HL-60/S4 treated with retinoic acid at 250 ng/mL for 4 days and 3 days (cell line): ENCODE measurements around the gene UBL4A.
"Not testable (repeated sequence)": the region's sequence is repeated elsewhere in the genome, so short reads cannot be mapped to it uniquely, and the experiment has no call there.

Experiments
- in situ Hi-C: fragments of 300-500 bp; cut with MboI; formaldehyde crosslinking; loops from 2 replicates; pipeline ENCODE4 v1.7.0; 2022; ENCODE audit warnings: low sequenced_read_pairs

Gene UBL4A

GRCh38 chrX:154509455-154509854, 23.0 kb upstream of the UBL4A start:
- in situ Hi-C loops = loop anchor here (25.0 kb wide), 1 partner anchor 97 kb away; the partner anchor contains the start of genes DNASE1L1 and TAFAZZIN

DNA sequence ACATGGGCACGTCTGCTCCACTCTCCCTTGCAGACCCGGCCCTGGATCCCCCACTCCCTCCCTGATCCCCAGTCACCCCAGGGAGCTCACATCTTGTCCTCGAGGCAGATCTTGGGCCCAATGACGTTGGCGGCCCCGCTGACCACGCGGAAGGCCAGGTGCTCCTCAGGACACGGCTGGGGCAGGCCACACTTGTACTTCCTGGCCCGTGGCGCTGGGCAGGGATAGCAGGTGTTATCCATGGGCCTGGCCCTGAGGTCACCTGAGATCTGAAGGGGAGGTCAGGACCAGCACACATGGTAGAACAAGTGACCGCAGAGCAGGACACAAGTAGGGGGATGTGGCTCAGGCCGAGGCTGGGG, 21.9 kb upstream of the UBL4A start:
- in situ Hi-C loops = loop anchor here (25.0 kb wide), 1 partner anchor 96 kb away; the partner anchor contains the start of genes DNASE1L1 and TAFAZZIN

DNA sequence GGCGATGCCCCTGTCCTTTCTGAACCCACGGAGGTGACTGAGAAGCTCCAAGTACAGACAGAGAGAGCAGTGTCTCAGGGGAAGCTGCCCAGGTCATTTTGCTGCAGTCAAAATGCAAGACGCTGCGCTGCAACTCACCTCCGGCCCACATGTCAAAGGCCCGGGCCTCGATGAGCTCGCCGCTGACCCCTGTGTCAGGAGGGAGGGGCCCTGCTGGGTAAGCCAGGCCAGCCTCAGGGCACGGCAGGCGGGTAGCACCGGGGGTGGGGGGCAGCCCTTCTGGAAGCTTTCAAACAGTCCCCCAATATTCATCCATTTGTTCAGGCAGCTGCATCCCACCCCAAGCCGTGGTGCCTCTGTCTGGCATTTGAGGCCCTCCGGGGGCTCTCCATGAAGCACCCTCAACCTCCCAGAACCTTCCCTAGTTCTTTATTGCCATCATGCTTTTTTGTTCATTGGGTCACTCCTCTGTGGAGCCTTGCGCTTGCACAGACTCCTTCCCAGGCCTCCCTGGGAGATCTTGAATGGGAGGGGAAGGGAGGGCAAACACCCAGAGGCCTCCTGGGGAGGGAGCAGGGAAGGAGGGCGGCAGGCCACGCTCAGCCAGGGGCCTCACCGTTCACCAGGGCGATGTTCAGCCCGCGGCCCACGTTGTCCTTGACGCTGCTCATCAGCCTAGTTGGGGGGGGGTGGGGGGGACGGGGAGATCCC, 21.4 kb upstream of the UBL4A start:
- in situ Hi-C loops = loop anchor here (25.0 kb wide), 1 partner anchor 96 kb away; the partner anchor contains the start of genes DNASE1L1 and TAFAZZIN

- in situ Hi-C loops = loop anchor here (25.0 kb wide), 1 partner anchor 94 kb away; the partner anchor contains the start of genes DNASE1L1 and TAFAZZIN
Measured at GRCh38 chrX:154506483-154507332, 20.3 kb upstream of the UBL4A start.

GRCh38 chrX:154505734-154506133, 19.3 kb upstream of the UBL4A start:
- in situ Hi-C loops = loop anchor here (25.0 kb wide), 1 partner anchor 93 kb away; the partner anchor contains the start of genes DNASE1L1 and TAFAZZIN

GRCh38 chrX:154502989-154503388, 16.6 kb upstream of the UBL4A start:
- in situ Hi-C loops = loop anchor here (25.0 kb wide), 1 partner anchor 91 kb away; the partner anchor contains the start of genes DNASE1L1 and TAFAZZIN

DNA sequence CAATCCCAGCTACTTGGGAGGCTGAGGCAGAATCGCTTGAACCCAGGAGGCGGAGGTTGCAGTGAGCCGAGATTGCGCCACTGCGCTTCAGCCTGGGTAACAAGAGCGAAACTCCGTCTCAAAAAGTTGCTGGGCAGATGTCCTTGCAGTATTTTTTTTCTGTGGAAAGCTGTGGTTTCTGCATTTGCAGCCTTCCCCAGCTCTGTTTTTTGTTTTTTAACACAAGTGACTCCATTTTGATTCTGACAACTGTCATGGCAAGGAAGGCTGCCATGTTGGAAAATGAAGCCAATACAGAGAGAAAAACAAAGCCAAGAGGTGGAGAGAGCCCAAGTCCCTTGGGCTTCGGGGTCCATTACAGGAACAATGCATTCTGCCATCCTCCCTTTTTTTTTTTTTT, 15.7 kb upstream of the UBL4A start:
- in situ Hi-C loops = loop anchor here (25.0 kb wide), 1 partner anchor 90 kb away; the partner anchor contains the start of genes DNASE1L1 and TAFAZZIN

GRCh38 chrX:154501423-154501822, 15.0 kb upstream of the UBL4A start:
- in situ Hi-C loops = loop anchor here (25.0 kb wide), 1 partner anchor 89 kb away; the partner anchor contains the start of genes DNASE1L1 and TAFAZZIN

- in situ Hi-C loops = not testable (repeated sequence)
Measured at GRCh38 chrX:154496591-154497137, 10.2 kb upstream of the UBL4A start.

DNA sequence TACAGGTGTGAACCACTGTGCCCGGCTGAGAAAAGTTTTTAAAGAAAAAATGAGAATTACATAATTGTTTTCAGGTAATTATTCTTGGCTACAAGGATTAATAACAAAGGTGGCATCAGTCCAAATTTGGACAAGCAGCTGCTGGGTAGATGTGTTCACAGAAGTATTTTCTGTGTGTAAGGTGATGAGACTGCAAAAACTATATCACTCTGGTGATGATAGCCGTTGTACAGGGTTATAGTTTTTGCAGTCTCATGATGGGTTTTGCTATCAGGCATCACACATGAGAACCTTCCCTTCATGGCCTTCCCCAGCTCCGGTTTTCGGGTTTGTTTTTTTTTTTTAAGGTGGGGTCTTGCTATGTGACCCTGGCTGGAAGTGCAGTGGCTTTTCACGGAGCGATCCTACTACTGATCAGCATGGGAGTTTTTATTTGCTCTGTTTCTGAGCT, 9.1 kb upstream of the UBL4A start:
- in situ Hi-C loops = no loop called here

DNA sequence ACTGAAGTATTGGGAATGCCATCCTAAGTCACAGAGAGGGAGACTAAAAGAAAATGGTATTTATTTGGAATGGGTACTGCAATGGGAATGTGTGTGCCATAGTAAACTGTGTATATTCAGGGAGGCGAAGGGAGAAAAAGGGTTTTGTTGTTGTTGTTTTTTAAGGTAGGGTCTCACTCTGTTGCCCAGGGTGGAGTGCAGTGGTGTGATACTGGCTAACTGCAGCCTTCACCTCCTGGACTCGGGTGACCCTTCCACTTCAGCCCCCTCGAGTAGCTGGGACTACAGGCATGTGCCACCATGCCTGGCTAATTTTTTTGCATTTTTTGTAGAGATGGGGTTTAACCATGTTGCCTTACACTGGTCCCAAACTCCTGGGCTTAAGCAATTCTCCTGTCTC, 8.3 kb upstream of the UBL4A start:
- in situ Hi-C loops = no loop called here

DNA sequence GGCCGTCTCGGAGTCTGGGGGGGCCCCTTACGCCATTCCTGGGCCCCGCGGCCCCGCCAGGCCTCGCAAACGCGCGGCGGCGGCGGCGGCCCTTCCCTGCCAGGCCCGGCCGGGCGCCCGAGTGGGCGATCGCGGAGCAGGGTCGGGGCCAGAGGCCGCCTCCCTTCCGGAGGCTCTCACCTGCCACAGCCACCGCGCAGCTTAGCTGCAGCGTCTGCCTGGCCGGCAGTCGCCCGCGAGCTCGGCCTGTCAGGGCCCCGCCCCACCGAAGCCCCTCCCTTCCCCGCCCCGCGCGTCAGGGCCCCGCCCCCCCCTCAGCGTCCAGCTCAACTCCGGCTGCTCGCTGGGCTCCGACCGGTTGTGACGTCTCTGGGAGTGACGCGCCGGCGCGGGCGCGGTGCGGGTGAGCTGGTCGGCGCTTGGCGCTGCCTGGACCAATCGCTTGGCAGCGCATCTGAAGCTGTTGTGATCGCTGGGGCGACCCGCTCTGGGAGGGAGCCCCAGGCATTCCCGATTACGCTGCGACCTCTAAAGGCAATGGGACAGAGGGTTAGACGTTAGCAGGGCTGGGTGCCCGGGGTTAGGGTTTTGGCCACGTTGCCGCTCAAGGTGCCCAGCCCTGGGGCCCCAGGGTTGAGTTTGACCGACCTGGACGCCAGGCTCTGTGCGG, 4.1 kb upstream of the UBL4A start, which contains the start of gene SLC10A3:
SLC10A3 (minus strand) TSS at position 216 of the 670 bp plus-strand sequence. CDS start 1,689 bp downstream, outside the sequence.
- in situ Hi-C loops = no loop called here

DNA sequence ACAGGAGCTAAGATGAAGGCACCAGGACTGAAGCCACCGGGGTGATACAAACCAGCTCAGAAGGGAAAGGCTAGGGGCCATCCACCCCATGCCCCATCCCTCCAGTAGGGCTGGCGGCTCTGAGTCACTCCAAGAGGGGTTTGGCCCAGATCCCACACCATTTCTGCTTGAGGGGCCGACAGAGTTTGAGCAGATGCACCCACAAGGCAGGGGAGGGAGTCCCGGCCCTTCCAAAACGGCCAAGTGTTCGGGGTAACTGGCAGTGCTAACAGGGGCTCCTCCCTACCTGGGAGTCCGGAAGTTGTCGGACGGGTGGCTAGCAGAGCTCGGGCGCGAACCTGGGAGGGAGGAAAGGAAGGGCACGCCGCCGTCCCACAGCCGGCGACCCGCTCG, 3.6 kb upstream of the UBL4A start:
- in situ Hi-C loops = no loop called here

GRCh38 chrX:154489182-154489581, 2.8 kb upstream of the UBL4A start:
- in situ Hi-C loops = no loop called here

GRCh38 chrX:154488336-154489075, 2.1 kb upstream of the UBL4A start:
- in situ Hi-C loops = no loop called here

DNA sequence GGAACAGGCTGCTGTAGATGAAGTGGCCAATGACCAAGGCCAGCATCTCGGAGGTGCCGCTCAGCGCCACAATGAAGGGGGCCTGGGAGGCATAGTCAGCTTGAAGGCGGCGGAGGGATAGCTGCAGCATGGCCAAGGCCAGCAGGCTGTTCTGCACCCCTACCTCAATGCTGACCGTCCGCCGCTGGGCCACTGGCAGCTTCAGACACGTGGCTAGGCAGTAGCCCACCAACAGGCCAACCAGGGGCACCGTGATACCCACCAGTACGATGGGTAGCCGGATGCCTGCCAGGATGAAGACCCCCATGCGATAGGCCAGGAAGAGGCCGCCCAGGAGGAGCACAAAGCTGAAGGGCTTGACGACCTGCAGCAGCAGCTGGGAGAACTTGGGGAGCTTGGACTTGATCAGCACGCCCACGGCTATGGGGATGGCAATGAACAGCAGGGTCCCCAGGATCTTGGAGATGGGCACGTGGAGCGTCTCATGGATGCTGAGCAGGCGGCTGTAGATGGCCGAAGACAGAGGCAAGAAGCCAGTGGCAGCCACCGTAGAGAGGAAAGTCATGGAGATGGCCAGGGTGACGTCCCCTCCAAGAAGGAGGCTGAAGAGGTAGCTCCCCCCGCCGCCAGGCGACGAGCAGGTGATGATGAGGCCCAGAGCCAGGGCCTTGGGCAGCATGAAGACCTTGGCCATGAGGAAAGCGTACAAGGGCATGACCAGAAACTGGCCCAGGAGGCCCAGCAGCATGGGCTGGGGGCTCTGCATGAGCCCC, 1.3 kb upstream of the UBL4A start:
- in situ Hi-C loops = no loop called here

DNA sequence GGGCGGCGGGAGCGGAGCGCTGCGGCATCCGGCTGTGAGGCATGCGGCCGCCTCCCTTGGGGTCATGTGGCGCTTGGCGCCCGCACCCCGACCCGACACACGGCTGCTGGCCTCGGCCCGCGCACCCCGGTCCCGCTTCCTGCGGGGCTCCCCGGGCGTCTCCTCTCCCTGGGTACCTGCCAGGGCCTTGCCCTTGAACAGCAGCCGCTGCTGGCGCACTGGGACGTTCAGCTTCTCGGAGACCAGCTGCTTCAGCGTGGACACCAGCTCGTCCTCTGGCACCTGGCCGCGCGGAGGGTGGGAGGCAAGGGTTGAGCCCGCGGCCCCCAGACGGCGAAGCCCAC, 391 bp downstream of the UBL4A start:
- in situ Hi-C loops = no loop called here

DNA sequence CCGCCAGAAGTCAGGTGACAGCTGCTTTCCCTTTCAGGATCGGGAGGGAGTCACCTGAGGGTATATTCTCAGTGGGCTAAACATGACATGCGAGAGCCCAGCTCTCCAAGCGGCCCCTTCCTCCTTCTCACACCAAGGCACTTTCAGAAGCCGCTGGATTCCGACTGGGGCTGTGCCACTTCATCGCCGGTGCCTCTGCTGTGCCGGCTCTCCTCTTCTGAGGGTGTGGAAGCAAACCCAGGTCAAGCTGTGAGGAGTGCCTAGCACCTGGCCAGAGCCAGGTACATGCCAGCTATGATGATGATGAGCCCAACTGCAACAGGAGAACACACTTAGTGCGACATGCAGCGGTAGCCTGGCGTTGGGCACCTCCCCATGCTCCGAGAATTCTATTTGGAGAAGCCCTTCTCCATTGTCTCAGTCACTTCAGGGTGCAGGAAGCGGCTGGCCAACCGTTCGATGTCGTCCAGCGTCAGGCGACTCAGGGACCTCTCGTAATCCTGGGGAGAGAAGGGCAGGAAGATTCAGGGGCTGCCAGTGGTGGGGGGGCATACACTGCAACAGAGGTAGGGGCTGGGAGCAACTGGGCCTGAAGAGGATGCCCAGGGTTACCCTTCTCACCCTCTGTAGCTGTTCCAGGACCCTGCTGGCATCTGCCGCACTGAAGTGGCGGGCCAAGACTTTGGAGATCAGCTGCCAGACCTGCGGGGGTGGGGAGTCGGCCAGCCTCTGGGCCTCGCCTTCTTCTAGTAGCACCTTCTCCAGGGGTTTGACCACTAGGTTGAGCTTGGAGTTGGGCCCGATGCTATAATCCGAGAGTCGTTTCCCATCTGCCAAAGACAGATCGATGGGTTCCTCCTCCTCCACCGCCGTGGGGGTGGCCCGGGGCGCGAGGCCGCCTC, 1.0 kb downstream of the UBL4A start:
- in situ Hi-C loops = no loop called here
